SK-N-SH treated with all-trans-retinoic acid at 6 μM for 48 hours (cell line): ENCODE results near the gene GPR45.

Source experiments
- ARNTL ChIP-seq: fragments of 450-650 bp; formaldehyde crosslinking; IDR thresholded peaks from 2 replicates; pipeline ENCODE4 v1.5.0; 2020; ENCODE audit warnings: low read depth, mild to moderate bottlenecking, moderate library complexity, borderline replicate concordance
- ESRRG ChIP-seq: fragments of 250-450 bp; sonication (Bioruptor Pico); IDR thresholded peaks from 2 replicates; pipeline ENCODE4 v1.6.1; 2021; ENCODE audit warnings: mild to moderate bottlenecking
- OSR1 ChIP-seq: fragments of 250-450 bp; sonication (Bioruptor Pico); IDR thresholded peaks from 2 replicates; pipeline ENCODE4 v1.8.0; 2022; ENCODE audit warnings: moderate library complexity, mild to moderate bottlenecking, inconsistent platforms
- PPARA ChIP-seq: fragments of 250-450 bp; sonication (Bioruptor Pico); IDR thresholded peaks from 2 replicates; pipeline ENCODE4 v1.5.0; 2020; ENCODE audit warnings: mild to moderate bottlenecking, borderline replicate concordance
- TCF4 ChIP-seq: fragments of 250-450 bp; sonication (Bioruptor Pico); IDR thresholded peaks from 2 replicates; pipeline ENCODE4 v1.8.0; 2021; ENCODE audit warnings: mild to moderate bottlenecking, moderate library complexity, borderline replicate concordance
- ZC3H10 ChIP-seq: fragments of 250-450 bp; sonication (Bioruptor Pico); IDR thresholded peaks from 2 replicates; pipeline ENCODE4 v1.5.1; 2021; ENCODE audit warnings: mild to moderate bottlenecking, moderate library complexity
- ZFP3 ChIP-seq: fragments of 250-450 bp; sonication (Bioruptor Pico); IDR thresholded peaks from 2 replicates; pipeline ENCODE4 v1.5.0; 2020; ENCODE audit warnings: mild to moderate bottlenecking, moderate library complexity
- ZFP30 ChIP-seq: fragments of 450-650 bp; formaldehyde crosslinking; IDR thresholded peaks from 2 replicates; pipeline ENCODE4 v1.5.0; 2022; ENCODE audit warnings: mild to moderate bottlenecking, moderate library complexity
- ZNF70 ChIP-seq: fragments of 450-650 bp; formaldehyde crosslinking; IDR thresholded peaks from 2 replicates; pipeline ENCODE4 v1.5.0; 2020; ENCODE audit warnings: mild to moderate bottlenecking, moderate library complexity
- TF ChIP-seq, protein P1 (sequence below): fragments of 250-450 bp; sonication (Bioruptor Pico); IDR thresholded peaks from 2 replicates; pipeline ENCODE4 v1.5.1; 2021; ENCODE audit warnings: mild to moderate bottlenecking, moderate library complexity
- TF ChIP-seq, protein P2 (sequence below): fragments of 250-450 bp; sonication (Bioruptor Pico); IDR thresholded peaks from 2 replicates; pipeline ENCODE4 v1.5.1; 2020; ENCODE audit warnings: low read depth, mild to moderate bottlenecking, moderate library complexity

DNA sequence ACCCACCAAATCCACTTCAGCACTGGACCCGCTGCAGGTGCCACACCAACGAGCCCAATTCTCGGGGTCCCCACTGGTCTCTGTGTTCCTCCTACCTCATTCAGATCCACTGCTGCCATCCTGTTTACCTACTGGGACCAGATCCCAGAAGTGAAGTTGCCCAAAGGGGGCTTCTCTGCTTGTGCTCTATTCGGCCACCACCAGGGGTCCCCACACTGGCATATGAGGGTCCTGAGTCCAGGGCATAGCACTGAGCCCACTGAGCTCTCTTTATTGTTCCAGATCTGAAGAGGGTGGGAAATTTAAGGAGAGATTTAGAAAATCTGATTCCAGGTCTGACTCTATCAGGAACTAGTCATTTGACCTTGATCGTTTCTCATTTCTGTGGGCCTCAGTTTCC, 2.4 kb downstream of the GPR45 start:
- TF ChIP-seq ZFP3 (no peak), OSR1 (CRISPR knock-in tag) (no peak), PPARA (CRISPR knock-in tag) (no peak), ZC3H10 (CRISPR knock-in tag) (no peak), TCF4 (no peak), ZFP30 (no peak), ZNF70 (CRISPR knock-in tag) (no peak), ESRRG (no peak), ARNTL (no peak)
- TF ChIP-seq, protein P1, sequence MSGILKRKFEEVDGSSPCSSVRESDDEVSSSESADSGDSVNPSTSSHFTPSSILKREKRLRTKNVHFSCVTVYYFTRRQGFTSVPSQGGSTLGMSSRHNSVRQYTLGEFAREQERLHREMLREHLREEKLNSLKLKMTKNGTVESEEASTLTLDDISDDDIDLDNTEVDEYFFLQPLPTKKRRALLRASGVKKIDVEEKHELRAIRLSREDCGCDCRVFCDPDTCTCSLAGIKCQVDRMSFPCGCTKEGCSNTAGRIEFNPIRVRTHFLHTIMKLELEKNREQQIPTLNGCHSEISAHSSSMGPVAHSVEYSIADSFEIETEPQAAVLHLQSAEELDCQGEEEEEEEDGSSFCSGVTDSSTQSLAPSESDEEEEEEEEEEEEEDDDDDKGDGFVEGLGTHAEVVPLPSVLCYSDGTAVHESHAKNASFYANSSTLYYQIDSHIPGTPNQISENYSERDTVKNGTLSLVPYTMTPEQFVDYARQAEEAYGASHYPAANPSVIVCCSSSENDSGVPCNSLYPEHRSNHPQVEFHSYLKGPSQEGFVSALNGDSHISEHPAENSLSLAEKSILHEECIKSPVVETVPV (CRISPR knock-in tag), result no peak
- TF ChIP-seq, protein P2, sequence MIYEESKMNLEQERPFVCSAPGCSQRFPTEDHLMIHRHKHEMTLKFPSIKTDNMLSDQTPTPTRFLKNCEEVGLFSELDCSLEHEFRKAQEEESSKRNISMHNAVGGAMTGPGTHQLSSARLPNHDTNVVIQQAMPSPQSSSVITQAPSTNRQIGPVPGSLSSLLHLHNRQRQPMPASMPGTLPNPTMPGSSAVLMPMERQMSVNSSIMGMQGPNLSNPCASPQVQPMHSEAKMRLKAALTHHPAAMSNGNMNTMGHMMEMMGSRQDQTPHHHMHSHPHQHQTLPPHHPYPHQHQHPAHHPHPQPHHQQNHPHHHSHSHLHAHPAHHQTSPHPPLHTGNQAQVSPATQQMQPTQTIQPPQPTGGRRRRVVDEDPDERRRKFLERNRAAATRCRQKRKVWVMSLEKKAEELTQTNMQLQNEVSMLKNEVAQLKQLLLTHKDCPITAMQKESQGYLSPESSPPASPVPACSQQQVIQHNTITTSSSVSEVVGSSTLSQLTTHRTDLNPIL, result no peak
